A673 (cell line): ENCODE results near the gene PARP14. TPM values are rescaled to one million over a fixed set of nuclear protein-coding genes. Genes with fewer than 3 reads are reported as not detected.
"Not testable (repeated sequence)": the region's sequence is repeated elsewhere in the genome, so short reads cannot be mapped to it uniquely, and the experiment has no call there.

Experiments used
- BruUV-seq: library from RNA; stranded (reverse); fragments of 400-500 nt; replicated peaks from 2 replicates; lab custom pipeline; 2021; lab: Mats Ljungman, UMichigan
- CTCF ChIA-PET: fragments of 300-600 bp; sonication (Branson Sonifier 250); formaldehyde crosslinking; loops from one replicate; lab custom pipeline; 2022; ENCODE audit warnings: antibody characterized with exemption; lab: Charles Lee
- POLR2A ChIA-PET: fragments of 300-600 bp; sonication (Branson Sonifier 250); formaldehyde crosslinking; loops from one replicate; lab custom pipeline; 2022; ENCODE audit warnings: antibody characterized with exemption; ENCODE audit not compliant: low non-redundant PET; lab: Charles Lee
- DNase-seq: peaks from one replicate; pipeline ENCODE4 v3.0.0-alpha.2; 2015; ENCODE audit warnings: low spot score
- H3K27ac ChIP-seq: fragments of 200-600 bp; sonication (generic); 2 replicates; pipeline ENCODE4 v1.5.1; 2016; ENCODE audit warnings: mixed run types, low read depth, mild to moderate bottlenecking, mixed read lengths, antibody characterized with exemption, low read length; ENCODE audit not compliant: poor library complexity, severe bottlenecking
- H3K27me3 ChIP-seq: fragments of 200-600 bp; sonication (generic); replicated peaks from 2 replicates; pipeline ENCODE4 v1.6.1; 2017; ENCODE audit warnings: mixed run types, low read depth, mild to moderate bottlenecking, mixed read lengths, antibody characterized with exemption, low read length; ENCODE audit not compliant: insufficient read depth, poor library complexity
- H3K36me3 ChIP-seq: fragments of 200-600 bp; sonication (generic); 2 replicates; pipeline ENCODE4 v1.6.1; 2016; ENCODE audit warnings: mixed run types, mild to moderate bottlenecking, mixed read lengths, antibody characterized with exemption, low read length; ENCODE audit not compliant: insufficient read depth, poor library complexity, severe bottlenecking
- H3K4me1 ChIP-seq: fragments of 200-600 bp; sonication (generic); 2 replicates; pipeline ENCODE4 v1.6.1; 2017; ENCODE audit warnings: mixed run types, mild to moderate bottlenecking, mixed read lengths, antibody characterized with exemption, low read length; ENCODE audit not compliant: insufficient read depth, poor library complexity, severe bottlenecking
- H3K4me3 ChIP-seq: fragments of 200-600 bp; sonication (generic); 2 replicates; pipeline ENCODE4 v1.5.1; 2016; ENCODE audit warnings: low read depth, mixed run types, mild to moderate bottlenecking, mixed read lengths, low read length; ENCODE audit not compliant: poor library complexity, severe bottlenecking
- H3K9me3 ChIP-seq: fragments of 200-600 bp; sonication (generic); 2 replicates; pipeline ENCODE4 v1.6.1; 2016; ENCODE audit warnings: mixed run types, low read depth, mild to moderate bottlenecking, mixed read lengths, antibody characterized with exemption, low read length; ENCODE audit not compliant: poor library complexity, severe bottlenecking
- CTCF ChIP-seq: fragments of 300-800, 200-600 bp; sonication (generic); conservative IDR thresholded peaks from 2 replicates; pipeline ENCODE4 v1.5.1; 2017; ENCODE audit warnings: low read depth, mild to moderate bottlenecking, antibody characterized with exemption, low read length, moderate library complexity, mixed read lengths
- EZH2 ChIP-seq: fragments of 200-600 bp; sonication (generic); IDR thresholded peaks from 2 replicates; pipeline ENCODE4 v1.6.1; 2017; ENCODE audit warnings: borderline replicate concordance, low read depth, mild to moderate bottlenecking, mixed read lengths, antibody characterized with exemption, low read length; ENCODE audit not compliant: poor library complexity, severe bottlenecking
- intact Hi-C: fragments of 100-400 bp; cut with micrococcal nuclease; formaldehyde crosslinking; loops from one replicate; pipeline ENCODE4 v1.10.0; 2022; ENCODE audit not compliant: unreplicated experiment
- total RNA-seq: library from RNA; stranded (reverse); gene quantifications from 2 replicates; pipeline ENCODE4 v1.2.3, GENCODE V29; 2021

PARP14 gene
- total RNA-seq, 1 experiment from 2014 or later, result 22.8 TPM

- no peaks in the 10 kb centered on the region for H3K9me3 ChIP-seq
- no peaks in the 10 kb centered on the region for H3K4me1 ChIP-seq
- DNase-seq, result no peak
- TF ChIP-seq EZH2, result no peak
- TF ChIP-seq CTCF, result no peak
- no peak overlapping the region for H3K4me3 ChIP-seq
- BruUV-seq, result no TSS peak
- no peaks in the 10 kb centered on the region for H3K36me3 ChIP-seq
- ChIA-PET CTCF (no interaction called here), POLR2A (no interaction called here)
- H3K27me3 ChIP-seq, result peaks cover 5% of the 10 kb centered on the region
- intact Hi-C loops, result no loop called here
- no peak overlapping the region for H3K27ac ChIP-seq
These were observed 40.1 kb upstream of the PARP14 start for GRCh38 chr3:122640437-122640999.

- H3K27me3 ChIP-seq, result no peaks in the 10 kb centered on the region
- no peaks in the 10 kb centered on the region for H3K9me3 ChIP-seq
- H3K36me3 ChIP-seq, result no peaks in the 10 kb centered on the region
- intact Hi-C loops, result no loop called here
- ChIA-PET CTCF (interaction anchor here (0.9 kb wide), 1 partner anchor 37 kb away, joined by 6 read pairs; no protein-coding TSS in a partner anchor), POLR2A (no interaction called here)
- TF ChIP-seq CTCF (no peak), EZH2 (no peak)
- no peak overlapping the region for H3K27ac ChIP-seq
- H3K4me1 ChIP-seq, result no peaks in the 10 kb centered on the region
- no TSS peak for BruUV-seq
- no peak for DNase-seq
- no peak overlapping the region for H3K4me3 ChIP-seq
These were observed 37.7 kb upstream of the PARP14 start for GRCh38 chr3:122642935-122643334.

- H3K27me3 ChIP-seq, result no peaks in the 10 kb centered on the region
- DNase-seq, result no peak
- intact Hi-C loops, result no loop called here
- no TSS peak for BruUV-seq
- no peak overlapping the region for H3K4me3 ChIP-seq
- ChIA-PET CTCF (no interaction called here), POLR2A (no interaction called here)
- no peaks in the 10 kb centered on the region for H3K9me3 ChIP-seq
- no peaks in the 10 kb centered on the region for H3K4me1 ChIP-seq
- no peaks in the 10 kb centered on the region for H3K36me3 ChIP-seq
- no peak for TF ChIP-seq EZH2
- TF ChIP-seq CTCF, result no peak
- H3K27ac ChIP-seq, result no peak overlapping the region
These were observed 34.3 kb upstream of the PARP14 start for GRCh38 chr3:122646146-122646988.

- H3K9me3 ChIP-seq, POLR2A ChIA-PET, H3K4me1 ChIP-seq, H3K27me3 ChIP-seq, DNase-seq, H3K36me3 ChIP-seq, CTCF ChIA-PET, H3K27ac ChIP-seq, H3K4me3 ChIP-seq, intact Hi-C loops, BruUV-seq: not testable (repeated sequence)
These were observed 29.3 kb upstream of the PARP14 start for GRCh38 chr3:122651233-122651907.

GRCh38 chr3:122651962-122652361 is 28.7 kb upstream of the PARP14 start:
- POLR2A ChIA-PET, intact Hi-C loops, H3K4me1 ChIP-seq, H3K27me3 ChIP-seq, BruUV-seq, H3K36me3 ChIP-seq, H3K9me3 ChIP-seq, DNase-seq, H3K4me3 ChIP-seq, CTCF ChIA-PET, H3K27ac ChIP-seq: not testable (repeated sequence)
